Activated T-helper 2 cell treated with anti-CD3 and anti-CD28 coated beads, Interferon-gamma antibody, Interleukin-2, Interleukin-4, amounts not matched to agents 10 μg/mL and 5 μg/mL and 100 μg/mL, durations not matched to agents 14 hours and 24 hours and 36 hours (primary cell): ENCODE measurements around the gene RASL10A. TPM values are rescaled to one million over a fixed set of nuclear protein-coding genes. Genes with fewer than 3 reads are reported as not detected.

ENCODE experiments used
- DNase-seq: peaks from one replicate; pipeline ENCODE4 v3.0.0; 2021; ENCODE audit warnings: low spot score
- H3K27ac Mint-ChIP-seq: one replicate; pipeline ENCODE4 v1.8.0; 2021; ENCODE audit warnings: mixed read lengths
- H3K27me3 Mint-ChIP-seq: one replicate; pipeline ENCODE4 v1.8.0; 2021; ENCODE audit warnings: low read depth, mixed read lengths
- H3K36me3 Mint-ChIP-seq: one replicate; pipeline ENCODE4 v1.8.0; 2021; ENCODE audit warnings: low read depth, mixed read lengths
- H3K4me1 Mint-ChIP-seq: one replicate; pipeline ENCODE4 v1.8.0; 2021; ENCODE audit warnings: low read depth, mixed read lengths
- H3K4me3 Mint-ChIP-seq: one replicate; pipeline ENCODE4 v1.8.0; 2021; ENCODE audit warnings: low read depth, mild to moderate bottlenecking, moderate library complexity, mixed read lengths
- H3K9me3 Mint-ChIP-seq: one replicate; pipeline ENCODE4 v1.8.0; 2021; ENCODE audit warnings: mixed read lengths
- intact Hi-C: fragments of 100-400 bp; cut with micrococcal nuclease; formaldehyde crosslinking; loops from one replicate; pipeline ENCODE4 v1.15.1; 2023
- total RNA-seq: library from RNA; stranded (reverse); gene quantifications from 2 replicates; pipeline ENCODE4 v1.2.3, GENCODE V29; 2022

Gene RASL10A
- total RNA-seq, 1 donor from 2014 or later: 0.52 TPM

DNA sequence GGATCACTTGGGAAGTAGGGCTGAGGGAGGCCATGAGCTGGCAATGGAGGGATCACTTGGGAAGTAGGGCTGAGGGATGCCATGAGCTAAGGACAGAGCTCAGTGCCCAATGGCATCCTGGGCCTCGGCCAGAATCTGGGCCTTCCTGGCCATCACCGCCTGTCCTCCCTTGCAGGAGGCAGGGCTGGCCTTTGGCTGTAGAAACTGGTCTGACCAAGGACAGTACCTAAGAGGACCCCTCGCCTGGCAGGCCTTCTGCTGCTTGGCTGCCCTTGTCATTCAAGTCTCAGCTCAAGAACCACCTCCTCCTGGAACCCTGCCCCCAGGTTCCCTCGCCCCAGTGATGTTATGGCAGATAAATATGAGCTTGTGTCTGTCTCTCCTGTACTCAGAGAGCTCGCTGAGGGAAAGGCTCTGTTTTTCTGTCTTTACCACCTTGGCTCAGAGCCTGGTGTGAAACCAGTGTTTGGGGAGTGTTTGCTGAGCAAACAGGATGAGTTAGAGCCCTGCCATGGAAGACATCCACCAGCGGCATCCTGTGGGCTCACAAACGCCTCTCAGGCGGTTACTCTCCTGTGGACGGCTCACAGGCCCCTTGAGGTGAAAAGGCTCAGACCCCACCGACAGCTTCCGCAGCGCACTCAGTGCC is 19.3 kb upstream of the RASL10A start:
- Mint-ChIP-seq H3K27ac (no peak overlapping the region), H3K4me3 (no peak overlapping the region), H3K36me3 (peaks cover 45% of the 10 kb centered on the region), H3K27me3 (no peaks in the 10 kb centered on the region), H3K9me3 (no peaks in the 10 kb centered on the region), H3K4me1 (no peaks in the 10 kb centered on the region)
- intact Hi-C loops: no loop called here
- no peak for DNase-seq

GRCh38 chr22:29334148-29334547 is 18.7 kb upstream of the RASL10A start:
- intact Hi-C loops: no loop called here
- Mint-ChIP-seq H3K27me3 (no peaks in the 10 kb centered on the region), H3K36me3 (peaks cover 43% of the 10 kb centered on the region), H3K9me3 (no peaks in the 10 kb centered on the region), H3K4me1 (no peaks in the 10 kb centered on the region), H3K4me3 (no peak overlapping the region), H3K27ac (no peak overlapping the region)
- no peak for DNase-seq

GRCh38 chr22:29332886-29333496 is 17.5 kb upstream of the RASL10A start:
- no peak overlapping the region for H3K27ac Mint-ChIP-seq

DNA sequence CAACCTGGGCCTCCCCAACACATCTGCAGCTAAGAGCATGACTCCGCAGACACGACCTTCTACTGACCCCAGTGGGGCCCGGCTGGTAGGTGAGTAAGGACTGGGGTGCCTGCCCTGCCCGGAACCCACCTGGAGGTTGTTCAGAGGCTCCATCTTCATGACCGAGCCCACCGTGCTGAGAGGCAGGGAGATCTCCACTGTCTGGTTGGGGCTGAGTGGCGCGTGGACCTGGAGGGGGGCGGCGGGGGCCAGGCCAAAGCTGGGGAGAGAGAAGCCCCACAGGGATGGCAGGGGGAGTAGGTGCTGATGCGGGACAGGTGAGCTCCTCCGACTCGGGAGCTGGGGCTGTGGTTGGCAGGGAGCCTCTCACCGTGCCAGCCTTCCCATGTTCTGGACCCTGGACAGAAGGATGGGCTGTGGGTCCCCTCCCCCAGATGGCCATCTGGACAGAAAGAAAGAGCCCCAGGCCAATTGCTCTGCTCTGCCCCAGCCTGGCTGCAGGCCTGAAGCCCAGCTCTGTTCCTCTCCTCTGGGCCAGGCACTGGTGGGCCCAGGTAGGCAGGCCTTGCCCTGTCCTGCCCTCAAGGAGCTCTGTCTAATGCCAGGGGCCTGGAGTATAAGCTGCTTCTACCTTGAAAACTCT is 16.3 kb upstream of the RASL10A start:
- Mint-ChIP-seq H3K36me3 (peaks cover 36% of the 10 kb centered on the region), H3K27ac (no peak overlapping the region), H3K9me3 (no peaks in the 10 kb centered on the region), H3K27me3 (no peaks in the 10 kb centered on the region), H3K4me3 (no peak overlapping the region), H3K4me1 (no peaks in the 10 kb centered on the region)
- intact Hi-C loops: no loop called here
- DNase-seq: no peak

More at GRCh38 chr22:29332886-29333496, 17.5 kb upstream of the RASL10A start:
- Mint-ChIP-seq H3K4me1 (no peaks in the 10 kb centered on the region), H3K4me3 (no peak overlapping the region), H3K36me3 (peaks cover 33% of the 10 kb centered on the region), H3K27me3 (no peaks in the 10 kb centered on the region), H3K9me3 (no peaks in the 10 kb centered on the region)
- DNase-seq: no peak
- intact Hi-C loops: no loop called here

GRCh38 chr22:29331213-29331612 is 15.7 kb upstream of the RASL10A start:
- Mint-ChIP-seq H3K27me3 (no peaks in the 10 kb centered on the region), H3K4me3 (no peak overlapping the region), H3K27ac (no peak overlapping the region), H3K9me3 (no peaks in the 10 kb centered on the region), H3K4me1 (no peaks in the 10 kb centered on the region), H3K36me3 (peaks cover 34% of the 10 kb centered on the region)
- DNase-seq: no peak
- intact Hi-C loops: no loop called here

DNA sequence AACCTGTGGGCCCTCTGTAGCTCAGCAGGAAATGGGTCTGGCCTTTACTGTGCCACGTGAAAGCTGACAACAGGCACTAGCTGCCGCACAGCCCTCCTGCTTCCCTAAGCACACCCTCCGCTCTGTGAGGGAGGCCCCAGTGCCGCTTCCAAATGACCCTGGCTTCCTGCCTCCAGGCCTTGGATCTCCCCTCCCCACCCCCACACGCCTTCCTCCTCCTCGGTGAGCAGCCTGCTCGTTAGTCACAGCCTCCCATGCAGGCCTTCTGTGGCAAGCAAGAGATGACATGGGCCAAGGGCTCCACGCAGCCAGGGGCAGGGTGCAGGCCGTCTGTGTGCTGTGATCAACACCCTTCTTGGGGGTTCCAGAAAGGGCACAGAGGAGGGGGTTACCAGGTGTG is 15.3 kb upstream of the RASL10A start:
- intact Hi-C loops: no loop called here
- H3K27ac Mint-ChIP-seq: no peak overlapping the region
- H3K4me3 Mint-ChIP-seq: no peak overlapping the region

DNA sequence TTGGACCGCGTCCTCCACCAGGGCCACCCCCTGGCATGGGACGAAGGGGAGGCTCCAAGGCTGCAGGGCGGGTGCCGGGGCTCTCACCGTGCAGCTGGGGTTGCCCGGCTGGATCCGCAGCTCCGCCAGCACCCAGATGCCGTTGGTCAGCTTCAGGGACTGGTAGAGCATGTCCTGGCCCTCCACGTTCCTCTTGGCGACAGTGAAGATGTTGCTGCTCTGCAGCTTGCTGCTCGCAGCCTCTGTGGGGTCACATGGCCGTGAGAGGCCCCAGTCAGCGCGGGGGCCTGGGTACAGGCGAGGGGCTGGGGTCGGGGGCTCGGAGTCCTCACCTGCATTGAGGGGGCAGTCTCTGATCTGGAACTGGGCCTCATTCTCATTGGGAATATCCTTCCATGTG is 14.8 kb upstream of the RASL10A start:
- Mint-ChIP-seq H3K27ac (no peak overlapping the region), H3K4me3 (no peak overlapping the region), H3K9me3 (no peaks in the 10 kb centered on the region), H3K4me1 (no peaks in the 10 kb centered on the region), H3K36me3 (peaks cover 30% of the 10 kb centered on the region), H3K27me3 (no peaks in the 10 kb centered on the region)
- no peak for DNase-seq
- intact Hi-C loops: no loop called here

More for the DNA sequence above, 15.3 kb upstream of the RASL10A start:
- H3K9me3 Mint-ChIP-seq: no peaks in the 10 kb centered on the region
- no peaks in the 10 kb centered on the region for H3K27me3 Mint-ChIP-seq
- peaks cover 30% of the 10 kb centered on the region for H3K36me3 Mint-ChIP-seq
- H3K4me1 Mint-ChIP-seq: no peaks in the 10 kb centered on the region
- no peak for DNase-seq

- no peaks in the 10 kb centered on the region for H3K9me3 Mint-ChIP-seq
- no peak for DNase-seq
- H3K4me1 Mint-ChIP-seq: no peaks in the 10 kb centered on the region
- no peaks in the 10 kb centered on the region for H3K27me3 Mint-ChIP-seq
- no peak overlapping the region for H3K27ac Mint-ChIP-seq
- no peak overlapping the region for H3K4me3 Mint-ChIP-seq
- peaks cover 25% of the 10 kb centered on the region for H3K36me3 Mint-ChIP-seq
- intact Hi-C loops: no loop called here
These were observed 14.1 kb upstream of the RASL10A start for GRCh38 chr22:29329581-29329980.

DNA sequence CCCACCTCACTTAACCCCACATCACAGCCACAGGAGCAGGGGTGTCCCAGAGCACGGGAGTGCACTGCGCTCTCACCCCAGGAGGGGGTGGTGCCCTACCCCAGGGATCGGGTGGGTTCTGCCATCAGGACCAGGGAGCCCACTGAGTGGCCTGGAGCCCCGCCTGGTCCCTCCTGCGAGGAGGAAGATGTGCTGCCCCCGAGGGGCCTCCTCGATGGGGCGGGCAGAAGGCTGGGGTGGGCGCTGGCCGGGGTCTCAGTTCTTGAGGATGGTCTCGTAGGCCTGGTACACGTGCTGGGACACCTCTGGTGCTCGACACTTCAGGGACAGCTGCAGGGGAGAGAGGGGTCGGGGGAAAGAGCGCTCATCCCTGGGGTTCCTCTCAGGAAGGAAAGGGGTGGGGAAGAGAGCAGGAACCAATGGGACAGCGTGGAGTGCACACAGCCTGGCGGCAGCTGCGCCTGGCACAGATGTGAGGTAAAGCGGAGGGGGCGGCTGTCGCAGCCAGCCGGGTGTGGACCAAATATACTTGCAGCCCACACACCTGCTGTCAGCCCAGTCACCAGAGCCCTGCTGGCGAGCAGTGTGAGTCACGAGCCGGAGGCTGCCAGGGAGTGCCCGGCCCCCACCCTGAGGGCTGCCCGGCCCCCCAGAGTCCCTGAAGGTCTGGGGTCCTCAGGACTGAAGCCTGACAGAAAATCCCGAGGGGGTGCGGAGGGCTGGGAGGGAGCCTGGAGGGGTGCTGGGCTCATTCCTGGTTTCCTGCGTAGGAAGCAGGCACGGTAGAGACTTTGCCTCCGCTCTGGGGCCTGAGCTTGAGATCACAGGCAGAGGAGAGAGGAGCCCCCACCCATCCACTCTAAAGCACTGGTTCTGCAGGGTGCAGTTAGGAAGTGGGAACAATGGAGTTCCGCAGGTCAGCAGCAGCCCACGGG is 13.3 kb upstream of the RASL10A start:
- Mint-ChIP-seq H3K27me3 (no peaks in the 10 kb centered on the region), H3K27ac (no peak overlapping the region), H3K4me3 (no peak overlapping the region), H3K36me3 (peaks cover 23% of the 10 kb centered on the region), H3K4me1 (no peaks in the 10 kb centered on the region), H3K9me3 (no peaks in the 10 kb centered on the region)
- intact Hi-C loops: no loop called here
- no peak for DNase-seq

DNA sequence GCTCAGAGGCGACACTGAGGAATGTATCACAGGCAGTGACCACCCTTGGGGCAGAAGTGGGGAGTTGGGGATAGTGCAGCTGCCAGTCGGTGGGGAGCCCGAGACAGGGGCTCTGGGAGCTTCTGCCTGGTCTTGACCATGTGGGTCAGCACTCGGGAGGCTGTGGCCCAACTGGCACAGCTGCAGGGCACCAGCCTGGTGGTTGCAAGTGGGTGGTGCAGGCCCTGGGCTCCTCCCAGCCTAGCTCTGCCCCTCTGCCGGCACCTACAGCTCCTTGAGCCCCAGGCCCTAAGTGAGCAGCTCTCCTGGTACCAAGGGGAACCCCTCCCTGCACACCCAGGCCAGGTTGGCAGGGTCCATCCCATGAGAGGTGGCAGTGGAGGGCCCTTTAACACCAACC is 12.6 kb upstream of the RASL10A start:
- Mint-ChIP-seq H3K4me3 (no peak overlapping the region), H3K36me3 (peaks cover 17% of the 10 kb centered on the region), H3K4me1 (no peaks in the 10 kb centered on the region), H3K27me3 (no peaks in the 10 kb centered on the region), H3K27ac (no peak overlapping the region), H3K9me3 (no peaks in the 10 kb centered on the region)
- intact Hi-C loops: no loop called here
- no peak for DNase-seq

DNA sequence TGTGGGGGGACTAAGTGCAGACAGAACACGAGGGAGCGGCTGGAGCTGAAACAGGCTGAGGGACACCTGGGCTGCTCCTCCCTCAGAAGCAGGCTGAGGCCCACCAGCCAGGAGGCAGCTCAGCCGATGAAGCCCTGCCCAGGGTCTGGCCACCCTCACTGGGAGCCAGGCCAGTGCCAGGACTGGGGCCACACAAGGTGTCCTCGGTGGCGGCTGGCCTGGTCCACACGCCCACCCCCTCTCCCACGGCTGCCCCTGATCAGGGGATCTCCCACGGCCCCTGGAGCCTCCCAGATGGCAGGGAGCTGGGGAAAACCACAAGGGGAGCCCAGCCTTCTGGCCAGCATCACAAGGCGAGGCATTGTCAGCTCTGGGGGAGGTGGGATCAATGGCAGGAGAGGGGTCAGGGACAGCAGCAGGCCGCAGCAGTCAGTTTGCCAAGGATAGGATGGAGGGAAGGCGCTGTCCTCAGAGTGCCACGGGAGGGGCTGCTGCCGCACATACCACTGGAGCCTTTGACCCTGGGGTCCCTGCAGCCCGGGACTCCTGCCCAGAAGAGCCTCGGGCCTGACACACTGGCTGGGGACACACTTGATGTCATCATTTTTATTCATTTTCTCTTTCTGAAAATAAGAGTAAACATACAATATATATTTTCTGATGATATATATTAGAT is 11.7 kb upstream of the RASL10A start:
- Mint-ChIP-seq H3K4me3 (no peak overlapping the region), H3K36me3 (peaks cover 13% of the 10 kb centered on the region), H3K4me1 (no peaks in the 10 kb centered on the region), H3K27ac (no peak overlapping the region), H3K27me3 (no peaks in the 10 kb centered on the region), H3K9me3 (no peaks in the 10 kb centered on the region)
- no peak for DNase-seq
- intact Hi-C loops: no loop called here

DNA sequence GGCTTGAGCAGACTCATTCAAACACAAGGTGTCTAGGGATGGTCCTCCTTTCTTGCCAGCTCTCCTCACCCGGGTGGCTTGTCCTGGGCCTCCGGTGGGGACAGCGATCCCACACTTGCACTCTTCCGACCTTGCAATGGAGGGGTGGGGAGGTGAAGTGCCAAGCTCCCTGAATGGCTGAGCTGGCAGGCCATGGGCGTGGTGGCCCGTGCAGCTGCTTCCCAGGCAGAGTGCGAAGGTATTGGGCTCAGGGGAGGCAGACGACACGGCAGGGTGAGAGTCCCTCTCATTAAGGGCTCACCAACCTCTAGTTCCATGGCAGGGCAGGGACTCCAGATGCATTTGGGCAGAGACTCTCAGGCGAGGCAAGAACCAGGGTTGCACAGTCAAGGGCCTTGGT is 11.0 kb upstream of the RASL10A start:
- intact Hi-C loops: no loop called here
- H3K4me3 Mint-ChIP-seq: no peak overlapping the region
- peaks cover 12% of the 10 kb centered on the region for H3K36me3 Mint-ChIP-seq
- no peaks in the 10 kb centered on the region for H3K9me3 Mint-ChIP-seq
- no peak overlapping the region for H3K27ac Mint-ChIP-seq
- H3K27me3 Mint-ChIP-seq: no peaks in the 10 kb centered on the region
- H3K4me1 Mint-ChIP-seq: no peaks in the 10 kb centered on the region
- no peak for DNase-seq
